ENCODE data around the gene CLPX.

DNA sequence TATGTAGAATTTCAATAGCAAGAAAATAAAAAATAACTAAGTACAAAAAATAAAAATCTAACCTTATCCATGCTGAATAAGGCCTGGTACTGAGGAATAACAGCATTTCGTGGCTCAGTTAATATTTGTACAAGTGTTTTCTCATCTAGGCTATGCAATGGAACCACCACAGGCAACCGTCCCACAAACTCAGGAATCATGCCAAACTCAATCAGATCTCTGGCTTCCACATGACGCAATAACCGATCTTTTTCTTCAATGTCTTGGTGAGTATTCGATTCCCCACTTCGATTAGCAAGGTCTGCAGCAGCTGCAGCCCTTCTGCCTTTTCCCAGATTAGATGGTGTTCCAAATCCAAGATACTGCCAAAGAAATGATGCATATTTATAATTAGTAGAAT, 30.4 kb downstream of the CLPX start:
- TF ChIP-seq, protein P1, sequence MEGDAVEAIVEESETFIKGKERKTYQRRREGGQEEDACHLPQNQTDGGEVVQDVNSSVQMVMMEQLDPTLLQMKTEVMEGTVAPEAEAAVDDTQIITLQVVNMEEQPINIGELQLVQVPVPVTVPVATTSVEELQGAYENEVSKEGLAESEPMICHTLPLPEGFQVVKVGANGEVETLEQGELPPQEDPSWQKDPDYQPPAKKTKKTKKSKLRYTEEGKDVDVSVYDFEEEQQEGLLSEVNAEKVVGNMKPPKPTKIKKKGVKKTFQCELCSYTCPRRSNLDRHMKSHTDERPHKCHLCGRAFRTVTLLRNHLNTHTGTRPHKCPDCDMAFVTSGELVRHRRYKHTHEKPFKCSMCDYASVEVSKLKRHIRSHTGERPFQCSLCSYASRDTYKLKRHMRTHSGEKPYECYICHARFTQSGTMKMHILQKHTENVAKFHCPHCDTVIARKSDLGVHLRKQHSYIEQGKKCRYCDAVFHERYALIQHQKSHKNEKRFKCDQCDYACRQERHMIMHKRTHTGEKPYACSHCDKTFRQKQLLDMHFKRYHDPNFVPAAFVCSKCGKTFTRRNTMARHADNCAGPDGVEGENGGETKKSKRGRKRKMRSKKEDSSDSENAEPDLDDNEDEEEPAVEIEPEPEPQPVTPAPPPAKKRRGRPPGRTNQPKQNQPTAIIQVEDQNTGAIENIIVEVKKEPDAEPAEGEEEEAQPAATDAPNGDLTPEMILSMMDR (IDR thresholded peaks at IDR 0.05): no peak
- no peak for TF ChIP-seq POLR2A (IDR thresholded peaks at IDR 0.05)
- TF ChIP-seq POLR2AphosphoS5 (IDR thresholded peaks at IDR 0.05; ENCODE audit: insufficient read depth in 1 of 2, low read depth in 1 of 2): no peak
